ENCODE results near the gene CAMK1D.

The CAMK1D gene

DNA sequence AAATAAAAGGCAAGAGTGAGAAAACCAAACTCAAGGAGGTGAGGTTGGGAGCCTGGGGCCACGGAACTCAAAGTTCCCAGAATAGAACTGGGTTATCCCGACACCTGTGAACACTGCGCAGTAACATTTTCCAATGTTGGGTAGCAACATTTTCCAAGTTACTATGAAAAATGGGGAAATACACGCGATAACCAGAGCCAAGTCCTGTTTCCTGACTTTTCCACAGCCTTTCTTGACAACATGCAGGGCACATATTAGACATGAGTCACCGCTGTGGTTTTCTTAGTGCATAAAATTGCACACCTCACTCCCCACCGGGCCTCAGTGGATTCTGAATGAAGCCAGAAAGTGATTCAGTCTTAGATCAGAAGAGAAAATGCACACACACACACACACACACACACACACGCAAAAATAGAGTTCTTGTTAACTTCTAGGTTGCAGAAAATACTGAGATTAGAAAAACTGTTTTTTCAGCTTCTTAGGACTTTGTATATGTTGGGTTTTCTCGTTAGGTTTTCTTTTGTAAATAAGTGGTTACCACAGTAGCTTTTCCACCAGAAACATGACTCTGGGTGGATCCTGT, 70.0 kb downstream of the CAMK1D start:
- no peaks in the 10 kb centered on the region for H3K27me3 ChIP-seq (ENCODE audit: insufficient read depth, low read depth, severe bottlenecking)
- no peaks in the 10 kb centered on the region for H3K9me3 ChIP-seq (ENCODE audit: severe bottlenecking)
- TF ChIP-seq, protein P1, sequence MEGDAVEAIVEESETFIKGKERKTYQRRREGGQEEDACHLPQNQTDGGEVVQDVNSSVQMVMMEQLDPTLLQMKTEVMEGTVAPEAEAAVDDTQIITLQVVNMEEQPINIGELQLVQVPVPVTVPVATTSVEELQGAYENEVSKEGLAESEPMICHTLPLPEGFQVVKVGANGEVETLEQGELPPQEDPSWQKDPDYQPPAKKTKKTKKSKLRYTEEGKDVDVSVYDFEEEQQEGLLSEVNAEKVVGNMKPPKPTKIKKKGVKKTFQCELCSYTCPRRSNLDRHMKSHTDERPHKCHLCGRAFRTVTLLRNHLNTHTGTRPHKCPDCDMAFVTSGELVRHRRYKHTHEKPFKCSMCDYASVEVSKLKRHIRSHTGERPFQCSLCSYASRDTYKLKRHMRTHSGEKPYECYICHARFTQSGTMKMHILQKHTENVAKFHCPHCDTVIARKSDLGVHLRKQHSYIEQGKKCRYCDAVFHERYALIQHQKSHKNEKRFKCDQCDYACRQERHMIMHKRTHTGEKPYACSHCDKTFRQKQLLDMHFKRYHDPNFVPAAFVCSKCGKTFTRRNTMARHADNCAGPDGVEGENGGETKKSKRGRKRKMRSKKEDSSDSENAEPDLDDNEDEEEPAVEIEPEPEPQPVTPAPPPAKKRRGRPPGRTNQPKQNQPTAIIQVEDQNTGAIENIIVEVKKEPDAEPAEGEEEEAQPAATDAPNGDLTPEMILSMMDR (IDR thresholded peaks at IDR 0.05; ENCODE audit: low read depth, low read length): no peak
- no peak overlapping the region for H3K4me3 ChIP-seq (ENCODE audit: low read depth, low read length)
- no peak overlapping the region for H3K27ac ChIP-seq
- DNase-seq: no peak
- H3K36me3 ChIP-seq: no peaks in the 10 kb centered on the region

DNA sequence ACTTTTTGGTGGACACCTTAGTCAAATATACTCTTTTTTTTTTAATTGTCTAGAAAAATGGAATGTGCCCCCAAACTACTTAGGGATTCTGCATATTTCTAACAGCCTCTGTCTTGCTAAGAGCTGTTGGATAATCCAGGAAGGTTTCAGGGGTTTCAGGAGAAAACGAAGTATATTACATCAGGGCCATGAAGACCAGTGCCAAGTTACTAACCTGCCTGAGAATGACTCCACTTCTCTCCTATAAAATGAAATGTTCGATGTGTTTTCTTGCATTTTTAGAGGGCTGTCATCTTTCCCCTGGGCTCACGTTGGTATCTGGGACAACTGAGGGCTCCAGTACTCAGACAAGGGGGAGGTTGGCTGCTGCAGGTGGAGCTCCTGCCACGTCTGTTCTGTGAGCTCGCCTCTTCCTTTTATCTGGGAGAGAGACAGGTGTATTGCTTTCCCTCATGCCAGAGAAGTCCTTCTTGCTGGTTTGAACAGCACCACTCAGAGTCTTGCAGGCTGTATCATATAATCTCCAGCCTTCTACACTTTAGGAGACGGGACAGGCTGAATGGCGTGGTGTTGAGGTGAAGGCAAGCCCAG, 71.3 kb downstream of the CAMK1D start:
- no peak for DNase-seq
- no peak overlapping the region for H3K4me3 ChIP-seq (ENCODE audit: low read depth, low read length)
- no peaks in the 10 kb centered on the region for H3K9me3 ChIP-seq (ENCODE audit: severe bottlenecking)
- no peak overlapping the region for H3K27ac ChIP-seq
- TF ChIP-seq, protein P1 (IDR thresholded peaks at IDR 0.05; ENCODE audit: low read depth, low read length): no peak
- H3K27me3 ChIP-seq (ENCODE audit: insufficient read depth, low read depth, severe bottlenecking): no peaks in the 10 kb centered on the region
- H3K36me3 ChIP-seq: no peaks in the 10 kb centered on the region

DNA sequence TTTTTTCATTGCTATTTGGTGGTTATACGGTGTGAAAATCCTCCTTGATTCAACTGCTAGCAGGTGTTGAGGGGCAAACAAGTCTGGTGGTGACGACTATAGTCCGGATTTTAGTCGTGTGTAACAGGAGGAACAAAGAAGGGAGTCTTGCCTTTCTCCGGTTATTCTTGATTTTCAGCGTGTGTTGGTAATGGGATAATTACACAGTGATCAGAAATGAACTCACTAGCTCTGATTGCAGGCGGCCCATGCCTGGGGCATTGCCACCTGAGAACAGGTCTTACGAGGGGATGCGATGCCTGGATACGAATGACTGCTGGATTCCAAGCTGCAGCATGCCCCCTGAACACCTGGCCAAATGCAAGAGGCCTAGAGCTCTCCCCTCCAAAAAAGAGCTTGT, 72.8 kb downstream of the CAMK1D start:
- TF ChIP-seq, protein P1 (IDR thresholded peaks at IDR 0.05; ENCODE audit: low read depth, low read length): no peak
- no peak overlapping the region for H3K27ac ChIP-seq

DNA sequence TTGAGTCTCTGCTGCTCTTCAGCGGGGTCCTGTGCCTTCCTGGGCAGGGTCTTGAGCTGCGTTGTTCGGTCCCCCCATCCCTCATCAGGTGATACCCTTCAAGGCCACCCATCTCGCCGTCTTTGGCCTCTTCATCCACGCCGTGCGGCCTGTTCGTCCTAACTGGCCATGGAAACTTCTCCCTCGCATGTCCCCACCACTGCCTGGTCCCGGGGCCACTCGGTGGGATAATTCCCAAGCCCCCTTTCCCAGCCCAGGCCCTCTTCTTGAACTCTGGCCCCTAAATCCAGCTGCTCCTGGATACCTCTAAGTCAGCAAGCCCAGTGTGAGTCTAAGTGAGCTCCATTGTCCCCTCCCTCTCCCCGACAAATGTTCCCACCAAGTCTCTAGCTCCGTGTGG, 74.5 kb downstream of the CAMK1D start:
- no peaks in the 10 kb centered on the region for H3K36me3 ChIP-seq
- no peak for DNase-seq
- H3K4me3 ChIP-seq (ENCODE audit: low read depth, low read length): no peak overlapping the region
- no peaks in the 10 kb centered on the region for H3K27me3 ChIP-seq (ENCODE audit: insufficient read depth, low read depth, severe bottlenecking)
- TF ChIP-seq, protein P1 (IDR thresholded peaks at IDR 0.05; ENCODE audit: low read depth, low read length): no peak
- H3K9me3 ChIP-seq (ENCODE audit: severe bottlenecking): no peaks in the 10 kb centered on the region
- H3K27ac ChIP-seq: no peak overlapping the region

More for the DNA sequence above, 72.8 kb downstream of the CAMK1D start:
- H3K9me3 ChIP-seq (ENCODE audit: severe bottlenecking): no peaks in the 10 kb centered on the region
- DNase-seq: no peak
- no peak overlapping the region for H3K4me3 ChIP-seq (ENCODE audit: low read depth, low read length)
- no peaks in the 10 kb centered on the region for H3K27me3 ChIP-seq (ENCODE audit: insufficient read depth, low read depth, severe bottlenecking)
- H3K36me3 ChIP-seq: no peaks in the 10 kb centered on the region

DNA sequence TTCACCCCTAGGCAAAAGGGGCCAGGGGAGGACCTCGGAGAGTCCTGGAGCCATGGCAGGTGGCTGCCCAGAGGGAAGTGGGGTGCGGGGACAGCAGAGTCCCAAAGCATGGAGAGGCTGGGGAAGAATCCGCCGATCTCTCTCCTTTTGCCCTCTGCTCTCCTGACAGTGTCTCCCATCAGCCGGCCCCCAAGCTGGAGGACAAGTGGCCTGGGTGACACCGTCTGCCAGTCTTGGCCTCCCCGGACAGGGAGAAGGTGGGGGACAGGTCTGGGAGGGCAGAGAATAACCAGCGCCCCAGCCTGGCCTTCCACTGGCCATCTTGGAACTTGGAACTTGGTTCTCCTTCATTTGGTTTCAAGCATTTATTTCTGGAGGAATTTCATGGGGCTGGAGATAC, 77.9 kb downstream of the CAMK1D start:
- Histone ChIP-seq H3K27me3 (ENCODE audit: insufficient read depth, low read depth, severe bottlenecking) (no peaks in the 10 kb centered on the region), H3K36me3 (no peaks in the 10 kb centered on the region), H3K9me3 (ENCODE audit: severe bottlenecking) (no peaks in the 10 kb centered on the region), H3K27ac (no peak overlapping the region), H3K4me3 (ENCODE audit: low read depth, low read length) (no peak overlapping the region)
- no peak for DNase-seq
- TF ChIP-seq, protein P1 (IDR thresholded peaks at IDR 0.05; ENCODE audit: low read depth, low read length): no peak

Data from WERI-Rb-1 (cell line).